ENCODE results near the gene NBPF19. TPM values are rescaled to one million over a fixed set of nuclear protein-coding genes. Genes with fewer than 3 reads are reported as not detected.

The NBPF19 gene
- total and polyA plus RNA-seq, 2 of the 13 experiments (the other 11 are each of a cell fraction or from before 2014, with no cell fraction given): 2.0 to 3.2 TPM

Other genes starting within 250 kb of the NBPF19 start
- 0.41 TPM in 1 of 2 replicates, not detected in the other for gene PPIAL4C, start 108.8 kb downstream of the NBPF19 start, total RNA-seq (2016; rRNA removed; fragmentation: Illumina TruSeq; extraction: Trizol)
- gene PPIAL4C, start 108.8 kb downstream of the NBPF19 start, polyA plus RNA-seq (2011; rRNA removed): not detected in 2 replicates